ENCODE results near the gene ST8SIA5. TPM values are rescaled to one million over a fixed set of nuclear protein-coding genes. Genes with fewer than 3 reads are reported as not detected.

Gene ST8SIA5
- total RNA-seq, 1 experiment from 2014 or later = 5.4 TPM

DNA sequence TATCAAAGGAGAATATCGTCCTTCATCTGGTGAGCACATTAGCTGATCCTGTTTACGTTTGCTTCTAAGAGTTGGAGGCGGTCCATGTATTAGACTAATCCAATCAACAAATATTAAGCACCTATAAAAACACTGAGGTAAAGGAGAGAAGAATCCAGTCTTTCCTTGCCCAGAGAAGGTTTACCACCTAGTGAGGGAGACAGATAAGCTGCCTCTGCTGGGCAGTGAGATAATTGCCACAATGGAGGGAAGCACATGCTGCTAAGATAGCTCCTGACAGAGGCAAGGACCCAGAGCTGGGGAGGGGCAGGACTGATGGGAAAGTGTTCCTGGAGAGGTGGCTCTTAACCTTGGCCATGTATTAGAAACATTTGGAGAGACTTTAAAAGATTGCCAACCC is 36.7 kb upstream of the ST8SIA5 start:
- Mint-ChIP-seq H3K27ac (no peak overlapping the region), H3K4me1 (peaks cover 16% of the 10 kb centered on the region), H3K4me3 (no peak overlapping the region), H3K9me3 (peaks cover 18% of the 10 kb centered on the region), H3K36me3 (peaks cover 17% of the 10 kb centered on the region), H3K27me3 (ENCODE audit: low read depth) (no peaks in the 10 kb centered on the region)
- CTCF ChIA-PET = interaction anchor here (0.6 to 3.3 kb wide), 9 partner anchors 13 to 136 kb away, joined by 3 to 23 read pairs (median 4); no protein-coding TSS in a partner anchor
- POLR2A ChIA-PET = no interaction called here
- ATAC-seq (peak; percentile 88), DNase-seq (ENCODE audit: low spot score) (no peak)
- peak; percentile 60; the same call in 1 of the 2 replicates for TF ChIP-seq ZNF317 (CRISPR knock-in tag; IDR thresholded peaks at IDR 0.05; ENCODE audit: borderline replicate concordance, low read depth)
- TF ChIP-seq ESRRA (CRISPR knock-in tag; IDR thresholded peaks at IDR 0.05; ENCODE audit: borderline replicate concordance) = no peak
- no peak for TF ChIP-seq ETV6 (CRISPR knock-in tag; IDR thresholded peaks at IDR 0.05)
- TF ChIP-seq FOXJ3 (CRISPR knock-in tag; IDR thresholded peaks at IDR 0.05; ENCODE audit: borderline replicate concordance) = no peak
- TF ChIP-seq ZSCAN18 (CRISPR knock-in tag; IDR thresholded peaks at IDR 0.05) = no peak
- TF ChIP-seq MAX (CRISPR knock-in tag; IDR thresholded peaks at IDR 0.05) = peak; percentile 57; the same call in 1 of the 2 replicates
- no peak for TF ChIP-seq HMGA2 (CRISPR knock-in tag; IDR thresholded peaks at IDR 0.05)
- TF ChIP-seq, protein P1, sequence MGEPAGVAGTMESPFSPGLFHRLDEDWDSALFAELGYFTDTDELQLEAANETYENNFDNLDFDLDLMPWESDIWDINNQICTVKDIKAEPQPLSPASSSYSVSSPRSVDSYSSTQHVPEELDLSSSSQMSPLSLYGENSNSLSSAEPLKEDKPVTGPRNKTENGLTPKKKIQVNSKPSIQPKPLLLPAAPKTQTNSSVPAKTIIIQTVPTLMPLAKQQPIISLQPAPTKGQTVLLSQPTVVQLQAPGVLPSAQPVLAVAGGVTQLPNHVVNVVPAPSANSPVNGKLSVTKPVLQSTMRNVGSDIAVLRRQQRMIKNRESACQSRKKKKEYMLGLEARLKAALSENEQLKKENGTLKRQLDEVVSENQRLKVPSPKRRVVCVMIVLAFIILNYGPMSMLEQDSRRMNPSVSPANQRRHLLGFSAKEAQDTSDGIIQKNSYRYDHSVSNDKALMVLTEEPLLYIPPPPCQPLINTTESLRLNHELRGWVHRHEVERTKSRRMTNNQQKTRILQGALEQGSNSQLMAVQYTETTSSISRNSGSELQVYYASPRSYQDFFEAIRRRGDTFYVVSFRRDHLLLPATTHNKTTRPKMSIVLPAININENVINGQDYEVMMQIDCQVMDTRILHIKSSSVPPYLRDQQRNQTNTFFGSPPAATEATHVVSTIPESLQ (CRISPR knock-in tag; IDR thresholded peaks at IDR 0.05) = no peak
- no peak for TF ChIP-seq CREB1 (CRISPR knock-in tag; IDR thresholded peaks at IDR 0.05)
- TF ChIP-seq ERG (CRISPR knock-in tag; IDR thresholded peaks at IDR 0.05) = no peak
- no peak for TF ChIP-seq ATF1 (CRISPR knock-in tag; IDR thresholded peaks at IDR 0.05)
- TF ChIP-seq ZNF232 (CRISPR knock-in tag; IDR thresholded peaks at IDR 0.05) = no peak
- TF ChIP-seq, protein P2, sequence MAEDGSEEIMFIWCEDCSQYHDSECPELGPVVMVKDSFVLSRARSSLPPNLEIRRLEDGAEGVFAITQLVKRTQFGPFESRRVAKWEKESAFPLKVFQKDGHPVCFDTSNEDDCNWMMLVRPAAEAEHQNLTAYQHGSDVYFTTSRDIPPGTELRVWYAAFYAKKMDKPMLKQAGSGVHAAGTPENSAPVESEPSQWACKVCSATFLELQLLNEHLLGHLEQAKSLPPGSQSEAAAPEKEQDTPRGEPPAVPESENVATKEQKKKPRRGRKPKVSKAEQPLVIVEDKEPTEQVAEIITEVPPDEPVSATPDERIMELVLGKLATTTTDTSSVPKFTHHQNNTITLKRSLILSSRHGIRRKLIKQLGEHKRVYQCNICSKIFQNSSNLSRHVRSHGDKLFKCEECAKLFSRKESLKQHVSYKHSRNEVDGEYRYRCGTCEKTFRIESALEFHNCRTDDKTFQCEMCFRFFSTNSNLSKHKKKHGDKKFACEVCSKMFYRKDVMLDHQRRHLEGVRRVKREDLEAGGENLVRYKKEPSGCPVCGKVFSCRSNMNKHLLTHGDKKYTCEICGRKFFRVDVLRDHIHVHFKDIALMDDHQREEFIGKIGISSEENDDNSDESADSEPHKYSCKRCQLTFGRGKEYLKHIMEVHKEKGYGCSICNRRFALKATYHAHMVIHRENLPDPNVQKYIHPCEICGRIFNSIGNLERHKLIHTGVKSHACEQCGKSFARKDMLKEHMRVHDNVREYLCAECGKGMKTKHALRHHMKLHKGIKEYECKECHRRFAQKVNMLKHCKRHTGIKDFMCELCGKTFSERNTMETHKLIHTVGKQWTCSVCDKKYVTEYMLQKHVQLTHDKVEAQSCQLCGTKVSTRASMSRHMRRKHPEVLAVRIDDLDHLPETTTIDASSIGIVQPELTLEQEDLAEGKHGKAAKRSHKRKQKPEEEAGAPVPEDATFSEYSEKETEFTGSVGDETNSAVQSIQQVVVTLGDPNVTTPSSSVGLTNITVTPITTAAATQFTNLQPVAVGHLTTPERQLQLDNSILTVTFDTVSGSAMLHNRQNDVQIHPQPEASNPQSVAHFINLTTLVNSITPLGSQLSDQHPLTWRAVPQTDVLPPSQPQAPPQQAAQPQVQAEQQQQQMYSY (CRISPR knock-in tag; IDR thresholded peaks at IDR 0.05) = no peak

DNA sequence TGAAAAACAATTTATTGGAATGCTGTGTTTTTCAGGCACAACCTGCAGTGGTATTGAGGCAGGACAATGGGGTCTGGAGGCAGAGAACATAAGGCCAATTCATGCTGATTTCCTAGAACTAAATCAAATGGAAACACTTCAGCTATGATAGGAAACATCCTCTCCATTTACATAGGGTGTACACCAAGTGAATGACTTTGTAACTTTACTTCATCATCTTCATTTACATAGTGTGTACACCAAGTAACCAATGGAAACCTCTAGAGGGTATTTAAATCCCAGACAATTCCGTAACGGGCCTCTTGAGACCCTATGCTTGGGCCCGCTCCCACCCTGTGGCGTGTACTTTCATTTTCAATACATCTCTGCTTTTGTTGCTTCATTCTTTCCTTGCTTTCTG is 32.2 kb upstream of the ST8SIA5 start:
- Mint-ChIP-seq H3K27me3 (ENCODE audit: low read depth) (no peaks in the 10 kb centered on the region), H3K4me3 (no peak overlapping the region), H3K36me3 (peaks cover 17% of the 10 kb centered on the region), H3K9me3 (peaks cover 22% of the 10 kb centered on the region), H3K4me1 (peaks cover 11% of the 10 kb centered on the region), H3K27ac (no peak overlapping the region)
- CTCF ChIA-PET = no interaction called here
- DNase-seq (ENCODE audit: low spot score) = no peak
- POLR2A ChIA-PET = no interaction called here
- no peak for ATAC-seq
- TF ChIP-seq IRF1 (CRISPR knock-in tag; IDR thresholded peaks at IDR 0.05) (no peak), NFYB (CRISPR knock-in tag; conservative IDR thresholded peaks at IDR 0.05; ENCODE audit: low read depth) (no peak), USF1 (CRISPR knock-in tag; IDR thresholded peaks at IDR 0.05) (no peak), ZNF219 (CRISPR knock-in tag; IDR thresholded peaks at IDR 0.05; ENCODE audit: borderline replicate concordance) (no peak), MLX (CRISPR knock-in tag; IDR thresholded peaks at IDR 0.05) (no peak), ZNF232 (CRISPR knock-in tag; IDR thresholded peaks at IDR 0.05) (no peak), ERG (CRISPR knock-in tag; IDR thresholded peaks at IDR 0.05) (no peak), ZNF281 (CRISPR knock-in tag; IDR thresholded peaks at IDR 0.05) (no peak), FOXK1 (CRISPR knock-in tag; IDR thresholded peaks at IDR 0.05) (no peak)
